Islet precursor cell (in vitro differentiated cells): Measurements from ENCODE around the gene B2M.
"Not testable (repeated sequence)": the region's sequence is repeated elsewhere in the genome, so short reads cannot be mapped to it uniquely, and the experiment has no call there.

ENCODE experiments used
- DNase-seq: peaks from one replicate; pipeline ENCODE4 v3.0.0-alpha.2; 2018

B2M gene

GRCh38 chr15:44700676-44701075 lies 10.6 kb upstream of the B2M start:
- not testable (repeated sequence) for DNase-seq

- DNase-seq, result no peak
These were observed 5.3 kb upstream of the B2M start for GRCh38 chr15:44705986-44706385.

- no peak for DNase-seq
These were observed 4.9 kb upstream of the B2M start for GRCh38 chr15:44706401-44706800.

GRCh38 chr15:44706946-44707636 lies 4.2 kb upstream of the B2M start:
- peak; percentile 77 for DNase-seq

GRCh38 chr15:44710236-44711095 lies 851 bp upstream of the B2M start:
- no peak for DNase-seq

- no peak for DNase-seq
These were observed 527 bp downstream of the B2M start for GRCh38 chr15:44711743-44712345.

- peak; percentile 56 for DNase-seq
These were observed 1.2 kb downstream of the B2M start for GRCh38 chr15:44712346-44713005.

- no peak for DNase-seq
These were observed 2.0 kb downstream of the B2M start for GRCh38 chr15:44713006-44713966.

GRCh38 chr15:44715142-44715796 lies 4.0 kb downstream of the B2M start:
- DNase-seq, result no peak

- no peak for DNase-seq
These were observed 4.5 kb downstream of the B2M start for GRCh38 chr15:44715797-44716334.

- DNase-seq, result no peak
These were observed 5.8 kb downstream of the B2M start for GRCh38 chr15:44716983-44717602.

- no peak for DNase-seq
These were observed 7.0 kb downstream of the B2M start for GRCh38 chr15:44718180-44718926.

- no peak for DNase-seq
These were observed 7.6 kb downstream of the B2M start for GRCh38 chr15:44718927-44719292.

GRCh38 chr15:44719293-44719999 lies 8.1 kb downstream of the B2M start:
- no peak for DNase-seq

- not testable (repeated sequence) for DNase-seq
These were observed 8.7 kb downstream of the B2M start for GRCh38 chr15:44720000-44720435.

- DNase-seq, result no peak
These were observed 9.3 kb downstream of the B2M start for GRCh38 chr15:44720460-44721176.

GRCh38 chr15:44722011-44722410 lies 10.7 kb downstream of the B2M start:
- DNase-seq, result no peak

- DNase-seq, result no peak
These were observed 14.8 kb downstream of the B2M start for GRCh38 chr15:44726136-44726535.
